ENCODE data around the gene HIKESHI.

Gene HIKESHI

GRCh38 chr11:86360775-86361395 is 58.8 kb downstream of the HIKESHI start:
- no peaks in the 10 kb centered on the region for H3K36me3 ChIP-seq (ENCODE audit: control insufficient read depth, low read depth, low read length)
- H3K4me1 ChIP-seq (ENCODE audit: control insufficient read depth, low read depth, low read length), result peaks cover 17% of the 10 kb centered on the region
- no peak overlapping the region for H3K27ac ChIP-seq (ENCODE audit: low read length)
- H3K9me3 ChIP-seq (ENCODE audit: control insufficient read depth, low read depth, low read length), result peaks cover 4% of the 10 kb centered on the region
- H3K27me3 ChIP-seq (ENCODE audit: control insufficient read depth, insufficient read depth, low read length), result no peaks in the 10 kb centered on the region
- no peak overlapping the region for H3K4me3 ChIP-seq (ENCODE audit: low read length)
- H3K9ac ChIP-seq (ENCODE audit: low read length), result no peak overlapping the region

GRCh38 chr11:86363424-86363823 is 61.4 kb downstream of the HIKESHI start:
- H3K9me3 ChIP-seq (ENCODE audit: control insufficient read depth, low read depth, low read length), result peaks cover 4% of the 10 kb centered on the region

DNA sequence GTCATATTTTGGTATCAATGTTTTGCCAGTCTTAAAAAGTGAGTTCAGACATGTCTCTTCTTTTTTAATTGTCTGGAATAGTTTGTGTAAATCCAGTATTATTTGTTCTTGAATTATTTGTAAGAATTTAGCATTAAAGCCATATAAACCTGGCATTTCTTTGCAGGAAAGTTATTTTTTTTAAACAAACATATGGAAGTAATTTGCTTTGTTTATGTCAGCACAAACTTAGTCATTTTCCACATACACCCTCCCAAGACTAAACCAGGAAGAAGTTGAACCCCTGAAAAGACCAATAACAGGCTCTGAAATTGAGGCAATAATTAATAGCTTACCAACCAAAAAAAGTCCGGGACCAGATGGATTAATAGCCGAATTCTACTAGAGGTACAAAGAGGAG is 63.5 kb downstream of the HIKESHI start:
- H3K9me3 ChIP-seq (ENCODE audit: control insufficient read depth, low read depth, low read length), result peaks cover 4% of the 10 kb centered on the region
- H3K36me3 ChIP-seq (ENCODE audit: control insufficient read depth, low read depth, low read length), result no peaks in the 10 kb centered on the region
- H3K9ac ChIP-seq (ENCODE audit: low read length), result no peak overlapping the region
- no peak overlapping the region for H3K27ac ChIP-seq (ENCODE audit: low read length)
- H3K4me3 ChIP-seq (ENCODE audit: low read length), result no peak overlapping the region
- H3K27me3 ChIP-seq (ENCODE audit: control insufficient read depth, insufficient read depth, low read length), result no peaks in the 10 kb centered on the region
- no peaks in the 10 kb centered on the region for H3K4me1 ChIP-seq (ENCODE audit: control insufficient read depth, low read depth, low read length)

More at GRCh38 chr11:86363424-86363823, 61.4 kb downstream of the HIKESHI start:
- H3K27me3 ChIP-seq (ENCODE audit: control insufficient read depth, insufficient read depth, low read length), result no peaks in the 10 kb centered on the region
- H3K4me3 ChIP-seq (ENCODE audit: low read length), result no peak overlapping the region
- H3K36me3 ChIP-seq (ENCODE audit: control insufficient read depth, low read depth, low read length), result no peaks in the 10 kb centered on the region
- H3K4me1 ChIP-seq (ENCODE audit: control insufficient read depth, low read depth, low read length), result peaks cover 1% of the 10 kb centered on the region
- no peak overlapping the region for H3K27ac ChIP-seq (ENCODE audit: low read length)
- H3K9ac ChIP-seq (ENCODE audit: low read length), result no peak overlapping the region

DNA sequence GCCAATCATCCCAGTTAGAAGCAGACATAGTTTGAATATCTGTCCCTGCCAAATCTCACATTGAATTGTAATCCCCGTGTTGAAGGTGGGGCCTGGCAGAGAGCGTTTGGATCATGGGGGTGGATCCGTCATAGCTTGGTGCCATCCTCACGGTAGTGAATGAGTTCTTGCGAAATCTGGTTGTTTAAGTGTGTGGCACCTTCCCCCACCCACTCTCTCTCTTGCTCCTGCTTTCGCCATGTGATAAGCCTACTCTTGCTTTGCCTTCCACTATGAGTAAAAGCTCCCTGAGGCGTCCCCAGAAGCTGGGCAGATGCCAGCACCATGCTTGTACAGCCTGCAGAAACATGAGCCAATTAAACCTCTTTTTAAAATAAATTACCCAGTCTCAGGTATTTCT is 67.6 kb downstream of the HIKESHI start:
- H3K4me3 ChIP-seq (ENCODE audit: low read length), result no peak overlapping the region

GRCh38 chr11:86370171-86370570 is 68.1 kb downstream of the HIKESHI start:
- Histone ChIP-seq H3K4me1 (ENCODE audit: control insufficient read depth, low read depth, low read length) (peaks cover 6% of the 10 kb centered on the region), H3K4me3 (ENCODE audit: low read length) (no peak overlapping the region), H3K27me3 (ENCODE audit: control insufficient read depth, insufficient read depth, low read length) (peaks cover 3% of the 10 kb centered on the region), H3K36me3 (ENCODE audit: control insufficient read depth, low read depth, low read length) (no peaks in the 10 kb centered on the region), H3K27ac (ENCODE audit: low read length) (no peak overlapping the region), H3K9ac (ENCODE audit: low read length) (no peak overlapping the region), H3K9me3 (ENCODE audit: control insufficient read depth, low read depth, low read length) (no peaks in the 10 kb centered on the region)

More for the DNA sequence above, 67.6 kb downstream of the HIKESHI start:
- Histone ChIP-seq H3K4me1 (ENCODE audit: control insufficient read depth, low read depth, low read length) (peaks cover 6% of the 10 kb centered on the region), H3K36me3 (ENCODE audit: control insufficient read depth, low read depth, low read length) (no peaks in the 10 kb centered on the region), H3K27me3 (ENCODE audit: control insufficient read depth, insufficient read depth, low read length) (peaks cover 3% of the 10 kb centered on the region), H3K9ac (ENCODE audit: low read length) (no peak overlapping the region), H3K9me3 (ENCODE audit: control insufficient read depth, low read depth, low read length) (no peaks in the 10 kb centered on the region), H3K27ac (ENCODE audit: low read length) (no peak overlapping the region)

GRCh38 chr11:86370922-86371594 is 69.0 kb downstream of the HIKESHI start:
- Histone ChIP-seq H3K27me3 (ENCODE audit: control insufficient read depth, insufficient read depth, low read length) (peaks cover 3% of the 10 kb centered on the region), H3K4me1 (ENCODE audit: control insufficient read depth, low read depth, low read length) (peaks cover 6% of the 10 kb centered on the region), H3K9me3 (ENCODE audit: control insufficient read depth, low read depth, low read length) (no peaks in the 10 kb centered on the region), H3K4me3 (ENCODE audit: low read length) (no peak overlapping the region), H3K27ac (ENCODE audit: low read length) (no peak overlapping the region), H3K9ac (ENCODE audit: low read length) (no peak overlapping the region), H3K36me3 (ENCODE audit: control insufficient read depth, low read depth, low read length) (no peaks in the 10 kb centered on the region)

- H3K4me1 ChIP-seq (ENCODE audit: control insufficient read depth, low read depth, low read length), result peaks cover 6% of the 10 kb centered on the region
- H3K27me3 ChIP-seq (ENCODE audit: control insufficient read depth, insufficient read depth, low read length), result peaks cover 3% of the 10 kb centered on the region
- H3K27ac ChIP-seq (ENCODE audit: low read length), result no peak overlapping the region
- H3K4me3 ChIP-seq (ENCODE audit: low read length), result no peak overlapping the region
- no peaks in the 10 kb centered on the region for H3K9me3 ChIP-seq (ENCODE audit: control insufficient read depth, low read depth, low read length)
- H3K9ac ChIP-seq (ENCODE audit: low read length), result no peak overlapping the region
- no peaks in the 10 kb centered on the region for H3K36me3 ChIP-seq (ENCODE audit: control insufficient read depth, low read depth, low read length)
Measured at GRCh38 chr11:86372041-86372440, 70.0 kb downstream of the HIKESHI start.

GRCh38 chr11:86372586-86372985 is 70.5 kb downstream of the HIKESHI start:
- peaks cover 6% of the 10 kb centered on the region for H3K4me1 ChIP-seq (ENCODE audit: control insufficient read depth, low read depth, low read length)
- no peak overlapping the region for H3K4me3 ChIP-seq (ENCODE audit: low read length)
- H3K9me3 ChIP-seq (ENCODE audit: control insufficient read depth, low read depth, low read length), result no peaks in the 10 kb centered on the region
- no peak overlapping the region for H3K9ac ChIP-seq (ENCODE audit: low read length)
- no peak overlapping the region for H3K27ac ChIP-seq (ENCODE audit: low read length)
- no peaks in the 10 kb centered on the region for H3K36me3 ChIP-seq (ENCODE audit: control insufficient read depth, low read depth, low read length)
- H3K27me3 ChIP-seq (ENCODE audit: control insufficient read depth, insufficient read depth, low read length), result peaks cover 3% of the 10 kb centered on the region

DNA sequence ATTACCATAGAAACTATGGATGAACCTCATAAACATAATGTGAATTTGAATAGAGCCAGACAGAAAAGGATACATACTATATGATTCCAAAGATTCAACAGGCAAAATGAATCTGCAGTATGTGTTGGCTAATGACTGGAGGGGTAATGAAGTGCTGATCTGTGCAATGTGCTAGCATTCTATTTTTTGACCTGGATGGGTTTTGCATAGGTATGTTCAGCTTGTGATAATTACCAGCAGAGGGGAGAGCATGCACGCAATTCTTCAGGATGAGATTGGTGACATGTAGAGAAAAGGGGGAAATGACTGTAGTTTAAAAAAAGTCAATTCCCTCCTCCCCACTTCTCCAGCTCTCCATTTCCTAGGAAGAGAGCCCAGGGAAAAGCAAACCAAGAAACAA is 72.0 kb downstream of the HIKESHI start:
- peak overlapping the region; percentile 58 for H3K4me3 ChIP-seq (ENCODE audit: low read length)

DNA sequence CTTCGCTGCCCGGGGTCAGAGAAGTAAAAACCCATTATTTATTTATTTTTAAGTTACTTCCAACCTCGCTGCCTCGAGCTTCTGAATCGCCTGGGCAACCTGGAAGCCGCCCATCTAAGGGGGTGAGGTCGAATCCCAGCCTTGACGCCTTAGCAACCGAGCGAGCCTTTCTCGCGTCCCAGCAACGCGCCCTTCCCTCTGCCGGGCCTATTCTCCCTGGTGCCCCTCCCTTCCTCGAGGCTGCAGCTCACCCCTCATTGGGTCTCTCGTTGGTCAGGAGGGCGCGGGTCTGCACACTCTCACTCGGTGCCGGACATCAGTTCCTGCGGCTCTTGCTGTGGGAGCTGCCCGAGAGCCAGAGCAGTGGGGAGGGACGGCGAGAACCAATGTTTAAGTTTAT is 72.5 kb downstream of the HIKESHI start, which contains the start of gene CCDC81:
Gene CCDC81, plus strand, starts transcription at position 302 of the 400 bp plus-strand sequence. CDS start 277 bp downstream, outside the sequence.
- peaks cover 3% of the 10 kb centered on the region for H3K27me3 ChIP-seq (ENCODE audit: control insufficient read depth, insufficient read depth, low read length)
- H3K9me3 ChIP-seq (ENCODE audit: control insufficient read depth, low read depth, low read length), result no peaks in the 10 kb centered on the region
- H3K4me3 ChIP-seq (ENCODE audit: low read length), result peak within 1 kb of the TSS; percentile 58
- no peak within 1 kb of the TSS for H3K27ac ChIP-seq (ENCODE audit: low read length)
- peaks cover 6% of the 10 kb centered on the region for H3K4me1 ChIP-seq (ENCODE audit: control insufficient read depth, low read depth, low read length)
- H3K9ac ChIP-seq (ENCODE audit: low read length), result no peak within 1 kb of the TSS
- H3K36me3 ChIP-seq (ENCODE audit: control insufficient read depth, low read depth, low read length), result no peaks in the 10 kb centered on the region

More for the DNA sequence above, 72.0 kb downstream of the HIKESHI start:
- Histone ChIP-seq H3K27ac (ENCODE audit: low read length) (no peak overlapping the region), H3K9ac (ENCODE audit: low read length) (no peak overlapping the region), H3K9me3 (ENCODE audit: control insufficient read depth, low read depth, low read length) (no peaks in the 10 kb centered on the region), H3K27me3 (ENCODE audit: control insufficient read depth, insufficient read depth, low read length) (peaks cover 3% of the 10 kb centered on the region), H3K4me1 (ENCODE audit: control insufficient read depth, low read depth, low read length) (peaks cover 6% of the 10 kb centered on the region), H3K36me3 (ENCODE audit: control insufficient read depth, low read depth, low read length) (no peaks in the 10 kb centered on the region)

GRCh38 chr11:86377972-86378371 is 75.9 kb downstream of the HIKESHI start:
- H3K9me3 ChIP-seq (ENCODE audit: control insufficient read depth, low read depth, low read length), result no peaks in the 10 kb centered on the region
- no peak overlapping the region for H3K27ac ChIP-seq (ENCODE audit: low read length)
- H3K4me3 ChIP-seq (ENCODE audit: low read length), result no peak overlapping the region
- H3K9ac ChIP-seq (ENCODE audit: low read length), result no peak overlapping the region
- no peaks in the 10 kb centered on the region for H3K36me3 ChIP-seq (ENCODE audit: control insufficient read depth, low read depth, low read length)
- peaks cover 3% of the 10 kb centered on the region for H3K27me3 ChIP-seq (ENCODE audit: control insufficient read depth, insufficient read depth, low read length)
- peaks cover 6% of the 10 kb centered on the region for H3K4me1 ChIP-seq (ENCODE audit: control insufficient read depth, low read depth, low read length)
